DOHH2 (cell line): Measurements from ENCODE around the gene ONECUT3.

Source experiments
- H3F3A ChIP-seq: fragments of 200-600 bp; sonication (generic), shearing (Covaris generic); 2 replicates; pipeline ENCODE4 v1.6.0; 2016; ENCODE audit warnings: antibody characterized with exemption, mild to moderate bottlenecking; ENCODE audit not compliant: control insufficient read depth, insufficient read depth
- H3K27ac ChIP-seq: fragments of 200-600 bp; sonication (generic); 2 replicates; pipeline ENCODE4 v1.5.1; 2014; ENCODE audit warnings: low read depth, mild to moderate bottlenecking, low read length, moderate library complexity
- H3K27me3 ChIP-seq: fragments of 200-600 bp; sonication (generic); 2 replicates; pipeline ENCODE4 v1.6.1; 2014; ENCODE audit warnings: mild to moderate bottlenecking, low read length, mixed read lengths; ENCODE audit not compliant: control insufficient read depth
- H3K36me3 ChIP-seq: fragments of 200-600 bp; sonication (generic); 2 replicates; pipeline ENCODE4 v1.6.1; 2014; ENCODE audit warnings: mild to moderate bottlenecking, low read length, moderate library complexity, mixed read lengths; ENCODE audit not compliant: control insufficient read depth
- H3K4me1 ChIP-seq: fragments of 200-600 bp; sonication (generic); 2 replicates; pipeline ENCODE4 v1.6.1; 2014; ENCODE audit warnings: mild to moderate bottlenecking, low read length, mixed read lengths; ENCODE audit not compliant: control insufficient read depth
- H3K4me2 ChIP-seq: fragments of 200-600 bp; sonication (generic); 2 replicates; pipeline ENCODE4 v1.6.0; 2014; ENCODE audit warnings: mild to moderate bottlenecking, low read length, moderate library complexity
- H3K4me3 ChIP-seq: fragments of 200-600 bp; sonication (generic); 2 replicates; pipeline ENCODE4 v1.5.1; 2014; ENCODE audit warnings: mild to moderate bottlenecking, low read length, mixed read lengths
- H3K79me2 ChIP-seq: fragments of 200-600 bp; sonication (generic); 2 replicates; pipeline ENCODE4 v1.6.1; 2014; ENCODE audit warnings: mild to moderate bottlenecking, low read length, mixed read lengths; ENCODE audit not compliant: control insufficient read depth
- H3K9me2 ChIP-seq: fragments of 200-600 bp; sonication (generic); replicated peaks from 2 replicates; pipeline ENCODE4 v1.6.1; 2014; ENCODE audit warnings: mild to moderate bottlenecking, low read length, mixed read lengths; ENCODE audit not compliant: control insufficient read depth
- H3K9me3 ChIP-seq: fragments of 200-600 bp; sonication (generic); 2 replicates; pipeline ENCODE4 v1.6.1; 2014; ENCODE audit warnings: antibody characterized with exemption, low read length, mixed read lengths; ENCODE audit not compliant: control insufficient read depth, insufficient read depth
- H4K20me1 ChIP-seq: fragments of 200-600 bp; sonication (generic); 2 replicates; pipeline ENCODE4 v1.6.0; 2014; ENCODE audit warnings: low read depth, mild to moderate bottlenecking, antibody characterized with exemption, low read length, moderate library complexity; ENCODE audit not compliant: control insufficient read depth, insufficient read depth
- EZH2phosphoT487 ChIP-seq: fragments of 200-600 bp; sonication (generic); IDR thresholded peaks from 2 replicates; pipeline ENCODE4 v1.6.1; 2017; ENCODE audit warnings: borderline replicate concordance, mild to moderate bottlenecking, antibody characterized with exemption, low read length, moderate library complexity, mixed read lengths
- TF ChIP-seq, protein P1 (sequence below): fragments of 200-600 bp; sonication (generic); IDR thresholded peaks from one replicate; pipeline ENCODE4 v1.5.1; 2014; ENCODE audit warnings: antibody characterized with exemption, mild to moderate bottlenecking, low read depth, low read length; ENCODE audit not compliant: poor library complexity, severe bottlenecking

Gene ONECUT3

GRCh38 chr19:1807695-1808394, 54.5 kb downstream of the ONECUT3 start:
- Histone ChIP-seq H3K4me2 (no peak overlapping the region), H3K9me2 (no peaks in the 10 kb centered on the region), H4K20me1 (no peaks in the 10 kb centered on the region), H3K4me3 (no peak overlapping the region), H3K27ac (no peak overlapping the region), H3K79me2 (no peaks in the 10 kb centered on the region), H3K4me1 (peaks cover 9% of the 10 kb centered on the region), H3F3A (0 out of 2 replicates have a peak, but pooled peaks cover 5% of the 10 kb centered on the region), H3K27me3 (no peaks in the 10 kb centered on the region), H3K9me3 (no peaks in the 10 kb centered on the region), H3K36me3 (no peaks in the 10 kb centered on the region)
- no peak for TF ChIP-seq EZH2phosphoT487
- TF ChIP-seq, protein P1, sequence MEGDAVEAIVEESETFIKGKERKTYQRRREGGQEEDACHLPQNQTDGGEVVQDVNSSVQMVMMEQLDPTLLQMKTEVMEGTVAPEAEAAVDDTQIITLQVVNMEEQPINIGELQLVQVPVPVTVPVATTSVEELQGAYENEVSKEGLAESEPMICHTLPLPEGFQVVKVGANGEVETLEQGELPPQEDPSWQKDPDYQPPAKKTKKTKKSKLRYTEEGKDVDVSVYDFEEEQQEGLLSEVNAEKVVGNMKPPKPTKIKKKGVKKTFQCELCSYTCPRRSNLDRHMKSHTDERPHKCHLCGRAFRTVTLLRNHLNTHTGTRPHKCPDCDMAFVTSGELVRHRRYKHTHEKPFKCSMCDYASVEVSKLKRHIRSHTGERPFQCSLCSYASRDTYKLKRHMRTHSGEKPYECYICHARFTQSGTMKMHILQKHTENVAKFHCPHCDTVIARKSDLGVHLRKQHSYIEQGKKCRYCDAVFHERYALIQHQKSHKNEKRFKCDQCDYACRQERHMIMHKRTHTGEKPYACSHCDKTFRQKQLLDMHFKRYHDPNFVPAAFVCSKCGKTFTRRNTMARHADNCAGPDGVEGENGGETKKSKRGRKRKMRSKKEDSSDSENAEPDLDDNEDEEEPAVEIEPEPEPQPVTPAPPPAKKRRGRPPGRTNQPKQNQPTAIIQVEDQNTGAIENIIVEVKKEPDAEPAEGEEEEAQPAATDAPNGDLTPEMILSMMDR = no peak

DNA sequence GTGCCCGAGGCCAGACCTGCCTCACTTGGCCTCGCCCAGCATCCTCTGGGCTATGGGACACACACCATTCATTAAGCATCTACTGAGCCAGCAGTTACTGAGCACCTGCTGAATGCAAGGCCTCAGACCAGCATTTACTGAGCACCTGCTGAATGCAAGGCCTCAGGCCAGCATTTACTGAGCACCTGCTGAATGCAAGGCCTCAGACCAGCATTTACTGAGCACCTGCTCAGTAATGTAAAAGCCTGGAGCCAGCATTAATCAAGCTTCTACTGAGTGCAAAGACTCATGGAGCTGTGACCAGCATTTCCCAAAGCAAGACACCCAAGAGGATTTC, 55.1 kb downstream of the ONECUT3 start:
- H3K36me3 ChIP-seq = no peaks in the 10 kb centered on the region
- H3K9me2 ChIP-seq = no peaks in the 10 kb centered on the region
- TF ChIP-seq, protein P1 = no peak
- no peak for TF ChIP-seq EZH2phosphoT487
- H3K27ac ChIP-seq = no peak overlapping the region
- H3K4me2 ChIP-seq = no peak overlapping the region
- H3F3A ChIP-seq = 0 out of 2 replicates have a peak, but pooled peaks cover 5% of the 10 kb centered on the region
- no peaks in the 10 kb centered on the region for H4K20me1 ChIP-seq
- peaks cover 15% of the 10 kb centered on the region for H3K4me1 ChIP-seq
- no peaks in the 10 kb centered on the region for H3K9me3 ChIP-seq
- H3K4me3 ChIP-seq = no peak overlapping the region
- H3K27me3 ChIP-seq = no peaks in the 10 kb centered on the region
- H3K79me2 ChIP-seq = no peaks in the 10 kb centered on the region

GRCh38 chr19:1809678-1810077, 56.4 kb downstream of the ONECUT3 start:
- Histone ChIP-seq H3K27me3 (no peaks in the 10 kb centered on the region), H4K20me1 (no peaks in the 10 kb centered on the region), H3K36me3 (peaks cover 2% of the 10 kb centered on the region; the same call in 1 of the 2 replicates), H3K9me2 (no peaks in the 10 kb centered on the region), H3K4me2 (no peak overlapping the region), H3K9me3 (no peaks in the 10 kb centered on the region), H3K4me1 (peaks cover 21% of the 10 kb centered on the region), H3K27ac (no peak overlapping the region), H3K4me3 (no peak overlapping the region), H3F3A (0 out of 2 replicates have a peak, but pooled peaks cover 5% of the 10 kb centered on the region), H3K79me2 (no peaks in the 10 kb centered on the region)
- no peak for TF ChIP-seq EZH2phosphoT487

DNA sequence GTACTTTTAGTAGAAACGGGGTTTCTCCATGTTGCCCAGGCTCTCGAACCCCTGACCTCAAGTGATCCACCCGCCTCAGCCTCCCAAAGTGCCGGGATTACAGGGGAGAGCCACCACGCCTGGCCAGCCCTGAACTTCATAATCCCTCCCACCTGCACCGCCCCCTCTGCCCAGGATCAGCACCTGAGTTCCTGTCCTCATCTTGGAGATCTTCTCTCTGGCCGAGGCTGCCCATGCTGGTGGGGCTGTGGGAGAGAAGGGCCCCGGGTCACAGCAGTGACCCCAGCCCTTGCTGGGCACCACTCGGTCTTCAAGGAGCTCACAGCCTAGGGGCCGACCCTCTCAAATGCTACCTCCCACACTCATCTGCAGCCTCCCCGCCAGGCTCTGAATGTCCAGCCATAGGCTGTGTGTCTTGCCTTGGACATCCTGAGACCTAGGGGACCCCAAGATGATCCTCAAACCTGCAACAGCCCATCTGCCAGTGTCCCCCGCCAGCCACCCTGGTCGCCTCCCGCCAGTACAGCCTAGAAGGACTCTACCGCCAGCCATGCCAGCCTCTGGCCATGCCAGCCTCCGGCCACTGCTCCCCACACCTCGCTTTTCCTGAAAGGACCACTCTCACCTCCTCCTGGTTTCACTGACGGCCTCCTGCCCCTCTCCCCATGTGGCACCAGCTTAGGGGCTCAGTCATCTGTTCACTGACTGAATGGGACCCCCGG, 57.3 kb downstream of the ONECUT3 start:
- no peak overlapping the region for H3K4me3 ChIP-seq

More for the DNA sequence above, 57.3 kb downstream of the ONECUT3 start:
- Histone ChIP-seq H3K9me2 (no peaks in the 10 kb centered on the region), H4K20me1 (no peaks in the 10 kb centered on the region), H3K4me2 (no peak overlapping the region), H3K9me3 (no peaks in the 10 kb centered on the region), H3K36me3 (peaks cover 8% of the 10 kb centered on the region; the same call in 1 of the 2 replicates), H3K79me2 (no peaks in the 10 kb centered on the region), H3K27ac (no peak overlapping the region), H3K4me1 (peaks cover 21% of the 10 kb centered on the region), H3K27me3 (no peaks in the 10 kb centered on the region), H3F3A (no peaks in the 10 kb centered on the region)
- TF ChIP-seq, protein P1 = no peak
- no peak for TF ChIP-seq EZH2phosphoT487
